HUES6 (cell line): ENCODE measurements around the gene STIM2.

Experiments used
- H3K27ac ChIP-seq: 2 replicates; pipeline ENCODE4 v1.7.0; 2013; ENCODE audit warnings: low read depth, mild to moderate bottlenecking, low read length, inconsistent platforms
- H3K27me3 ChIP-seq: 2 replicates; pipeline ENCODE4 v1.6.1; 2013; ENCODE audit warnings: low read length; ENCODE audit not compliant: control insufficient read depth, insufficient read depth
- H3K36me3 ChIP-seq: 2 replicates; pipeline ENCODE4 v1.6.1; 2013; ENCODE audit warnings: low read length; ENCODE audit not compliant: control insufficient read depth, insufficient read depth
- H3K4me1 ChIP-seq: 2 replicates; pipeline ENCODE4 v1.6.1; 2013; ENCODE audit warnings: low read length; ENCODE audit not compliant: control insufficient read depth, insufficient read depth
- H3K4me3 ChIP-seq: 2 replicates; pipeline ENCODE4 v1.5.1; 2013; ENCODE audit warnings: low read depth, low read length
- H3K9ac ChIP-seq: one replicate; pipeline ENCODE4 v1.6.1; 2013; ENCODE audit warnings: mild to moderate bottlenecking, low read length
- H3K9me3 ChIP-seq: 2 replicates; pipeline ENCODE4 v1.6.1; 2013; ENCODE audit warnings: low read depth, low read length; ENCODE audit not compliant: control insufficient read depth, insufficient read depth

Gene STIM2

GRCh38 chr4:27011401-27011800 lies 150.8 kb downstream of the STIM2 start:
- no peaks in the 10 kb centered on the region for H3K9me3 ChIP-seq
- no peak overlapping the region for H3K27ac ChIP-seq
- H3K4me1 ChIP-seq = peaks cover 4% of the 10 kb centered on the region
- no peak overlapping the region for H3K9ac ChIP-seq
- no peak overlapping the region for H3K4me3 ChIP-seq
- H3K27me3 ChIP-seq = no peaks in the 10 kb centered on the region
- no peaks in the 10 kb centered on the region for H3K36me3 ChIP-seq

GRCh38 chr4:27013012-27013411 lies 152.4 kb downstream of the STIM2 start:
- H3K27ac ChIP-seq = no peak overlapping the region
- H3K27me3 ChIP-seq = no peaks in the 10 kb centered on the region
- no peak overlapping the region for H3K4me3 ChIP-seq
- no peak overlapping the region for H3K9ac ChIP-seq
- H3K4me1 ChIP-seq = peaks cover 10% of the 10 kb centered on the region
- no peaks in the 10 kb centered on the region for H3K36me3 ChIP-seq
- no peaks in the 10 kb centered on the region for H3K9me3 ChIP-seq

GRCh38 chr4:27016551-27016950 lies 155.9 kb downstream of the STIM2 start:
- Histone ChIP-seq H3K27me3 (no peaks in the 10 kb centered on the region), H3K4me3 (no peak overlapping the region), H3K4me1 (peaks cover 13% of the 10 kb centered on the region), H3K9ac (no peak overlapping the region), H3K36me3 (no peaks in the 10 kb centered on the region), H3K27ac (no peak overlapping the region), H3K9me3 (no peaks in the 10 kb centered on the region)

- Histone ChIP-seq H3K4me1 (peaks cover 13% of the 10 kb centered on the region), H3K27me3 (no peaks in the 10 kb centered on the region), H3K9me3 (no peaks in the 10 kb centered on the region), H3K27ac (no peak overlapping the region), H3K4me3 (no peak overlapping the region), H3K36me3 (peaks cover 3% of the 10 kb centered on the region; the same call in 1 of the 2 replicates), H3K9ac (no peak overlapping the region)
Observed at GRCh38 chr4:27017623-27018022, 157.0 kb downstream of the STIM2 start.

- H3K27ac ChIP-seq = no peak overlapping the region
- H3K4me3 ChIP-seq = no peak overlapping the region
- H3K36me3 ChIP-seq = peaks cover 6% of the 10 kb centered on the region; the same call in 1 of the 2 replicates
- H3K9me3 ChIP-seq = no peaks in the 10 kb centered on the region
- H3K9ac ChIP-seq = no peak overlapping the region
- H3K4me1 ChIP-seq = peaks cover 13% of the 10 kb centered on the region
- no peaks in the 10 kb centered on the region for H3K27me3 ChIP-seq
Observed at GRCh38 chr4:27018076-27018475, 157.4 kb downstream of the STIM2 start.

GRCh38 chr4:27018910-27019309 lies 158.3 kb downstream of the STIM2 start:
- H3K4me3 ChIP-seq = no peak overlapping the region
- H3K9ac ChIP-seq = no peak overlapping the region
- H3K9me3 ChIP-seq = no peaks in the 10 kb centered on the region
- H3K4me1 ChIP-seq = peaks cover 13% of the 10 kb centered on the region
- H3K27me3 ChIP-seq = no peaks in the 10 kb centered on the region
- no peak overlapping the region for H3K27ac ChIP-seq
- H3K36me3 ChIP-seq = peaks cover 6% of the 10 kb centered on the region; the same call in 1 of the 2 replicates

GRCh38 chr4:27019766-27020165 lies 159.1 kb downstream of the STIM2 start:
- peaks cover 6% of the 10 kb centered on the region; the same call in 1 of the 2 replicates for H3K36me3 ChIP-seq

GRCh38 chr4:27020203-27020602 lies 159.6 kb downstream of the STIM2 start:
- Histone ChIP-seq H3K9ac (no peak overlapping the region), H3K27me3 (no peaks in the 10 kb centered on the region), H3K4me1 (peaks cover 17% of the 10 kb centered on the region), H3K4me3 (no peak overlapping the region), H3K9me3 (no peaks in the 10 kb centered on the region), H3K27ac (no peak overlapping the region), H3K36me3 (peaks cover 6% of the 10 kb centered on the region; the same call in 1 of the 2 replicates)

More at GRCh38 chr4:27019766-27020165, 159.1 kb downstream of the STIM2 start:
- no peaks in the 10 kb centered on the region for H3K27me3 ChIP-seq
- H3K4me1 ChIP-seq = peaks cover 16% of the 10 kb centered on the region
- no peak overlapping the region for H3K27ac ChIP-seq
- no peak overlapping the region for H3K4me3 ChIP-seq
- no peak overlapping the region for H3K9ac ChIP-seq
- no peaks in the 10 kb centered on the region for H3K9me3 ChIP-seq

GRCh38 chr4:27020603-27021002 lies 160.0 kb downstream of the STIM2 start:
- Histone ChIP-seq H3K9ac (no peak overlapping the region), H3K27me3 (no peaks in the 10 kb centered on the region), H3K9me3 (no peaks in the 10 kb centered on the region), H3K27ac (no peak overlapping the region), H3K4me3 (no peak overlapping the region), H3K36me3 (peaks cover 6% of the 10 kb centered on the region; the same call in 1 of the 2 replicates), H3K4me1 (peaks cover 17% of the 10 kb centered on the region)

- no peak overlapping the region for H3K4me3 ChIP-seq
- peaks cover 11% of the 10 kb centered on the region; the same call in 1 of the 2 replicates for H3K4me1 ChIP-seq
- H3K9ac ChIP-seq = no peak overlapping the region
- no peaks in the 10 kb centered on the region for H3K27me3 ChIP-seq
- peaks cover 6% of the 10 kb centered on the region; the same call in 1 of the 2 replicates for H3K36me3 ChIP-seq
- H3K9me3 ChIP-seq = no peaks in the 10 kb centered on the region
- H3K27ac ChIP-seq = no peak overlapping the region
Observed at GRCh38 chr4:27022963-27023362, 162.3 kb downstream of the STIM2 start.

- Histone ChIP-seq H3K4me3 (no peak overlapping the region), H3K36me3 (peaks cover 6% of the 10 kb centered on the region; the same call in 1 of the 2 replicates), H3K9ac (no peak overlapping the region), H3K9me3 (no peaks in the 10 kb centered on the region), H3K27me3 (no peaks in the 10 kb centered on the region), H3K27ac (no peak overlapping the region), H3K4me1 (peaks cover 11% of the 10 kb centered on the region; the same call in 1 of the 2 replicates)
Observed at GRCh38 chr4:27023366-27023765, 162.7 kb downstream of the STIM2 start.
